HepG2 (cell line): ENCODE data around the gene PBX4. TPM values are rescaled to one million over a fixed set of nuclear protein-coding genes. Genes with fewer than 3 reads are reported as not detected.

Experiments
- ISX ChIP-seq: sonication (generic); formaldehyde crosslinking; conservative IDR thresholded peaks from 2 replicates; pipeline ENCODE4 v1.5.0; 2020; ENCODE audit warnings: missing genetic modification reagents
- KMT2B ChIP-seq: IDR thresholded peaks from 2 replicates; pipeline ENCODE4 v1.6.1; 2016; ENCODE audit warnings: missing genetic modification reagents, missing compliant biosample characterization
- PHF8 ChIP-seq: sonication (generic); formaldehyde crosslinking; IDR thresholded peaks from 2 replicates; pipeline ENCODE4 v1.5.0; 2020; ENCODE audit warnings: missing genetic modification reagents
- RCOR2 ChIP-seq: IDR thresholded peaks from 2 replicates; pipeline ENCODE4 v1.6.1; 2016; ENCODE audit warnings: missing biosample characterization, missing genetic modification reagents
- REPIN1 ChIP-seq: sonication (generic); formaldehyde crosslinking; IDR thresholded peaks from 2 replicates; pipeline ENCODE4 v1.8.0; 2022; ENCODE audit warnings: missing genetic modification reagents, low read depth, mild to moderate bottlenecking, borderline replicate concordance
- SMC3 ChIP-seq: IDR thresholded peaks from 2 replicates; pipeline ENCODE4 v1.6.1; 2011; ENCODE audit warnings: low read length, improper control_type of control experiment
- SRSF4 ChIP-seq: fragments of 200-400 bp; formaldehyde crosslinking; IDR thresholded peaks from one replicate; pipeline ENCODE4 v1.6.1; 2018; ENCODE audit warnings: mild to moderate bottlenecking, low read depth, low read length, moderate library complexity; ENCODE audit not compliant: poor library complexity, severe bottlenecking
- ZBTB7A ChIP-seq: sonication (generic); formaldehyde crosslinking; IDR thresholded peaks from 2 replicates; pipeline ENCODE4 v1.8.0; 2022; ENCODE audit warnings: mild to moderate bottlenecking, missing genetic modification reagents
- ZMYM4 ChIP-seq: sonication (generic); formaldehyde crosslinking; IDR thresholded peaks from 2 replicates; pipeline ENCODE4 v1.8.1; 2023; ENCODE audit warnings: mild to moderate bottlenecking, missing genetic modification reagents
- ZNF234 ChIP-seq: sonication (generic); formaldehyde crosslinking; conservative IDR thresholded peaks from 2 replicates; pipeline ENCODE4 v1.5.1; 2020; ENCODE audit warnings: mild to moderate bottlenecking, missing genetic modification reagents
- ZNF3 ChIP-seq: IDR thresholded peaks from 2 replicates; pipeline ENCODE4 v1.7.0; 2017; ENCODE audit warnings: inconsistent platforms
- ZNF44 ChIP-seq: sonication (generic); formaldehyde crosslinking; IDR thresholded peaks from 2 replicates; pipeline ENCODE4 v1.5.1; 2020; ENCODE audit warnings: mild to moderate bottlenecking, missing genetic modification reagents
- ZNF468 ChIP-seq: sonication (generic); formaldehyde crosslinking; IDR thresholded peaks from 2 replicates; pipeline ENCODE4 v1.8.0; 2022; ENCODE audit warnings: mild to moderate bottlenecking, moderate library complexity, missing genetic modification reagents
- polyA plus RNA-seq, 8 experiments: library from polyadenylated mRNA; depleted of rRNA in 3 of 8; stranded (reverse) in 7 of 8; unstranded in 1 of 8; fragments of >200 nt; fragmentation: Illumina TruSeq in 4 of 8; extraction: Trizol in 4 of 8; gene quantifications; 2 replicates each; pipeline versions ENCODE4 v1.2.1 to v1.2.3, GENCODE V29; 2011 to 2016; ENCODE audit warnings: low read depth in 4 of 8, missing spikeins in 1 of 8, mixed read lengths in 1 of 8; ENCODE audit not compliant: insufficient read depth in 1 of 8
- total RNA-seq, 5 experiments: library from RNA; depleted of rRNA; stranded (reverse); fragments of >200 nt; fragmentation: Illumina TruSeq; extraction: Trizol; gene quantifications; 2 replicates each; pipeline ENCODE4 v1.2.3, GENCODE V29; 2016; ENCODE audit warnings: low read depth in 1 of 5
- TF ChIP-seq, protein P1 (sequence below): IDR thresholded peaks from 2 replicates; pipeline ENCODE4 v1.6.1; 2016; ENCODE audit warnings: low read depth, control low read depth
- TF ChIP-seq, protein P2 (sequence below): sonication (generic); formaldehyde crosslinking; IDR thresholded peaks from 2 replicates; pipeline ENCODE4 v1.5.1; 2020; ENCODE audit warnings: mild to moderate bottlenecking, missing genetic modification reagents, moderate library complexity
- TF ChIP-seq, protein P3 (sequence below): sonication (generic); formaldehyde crosslinking; conservative IDR thresholded peaks from 2 replicates; pipeline ENCODE4 v1.4.0; 2020; ENCODE audit warnings: missing genetic modification reagents
- TF ChIP-seq, protein P4 (sequence below): fragments of 450-650 bp; IDR thresholded peaks from 2 replicates; pipeline ENCODE4 v1.6.1; 2017
- TF ChIP-seq, protein P5 (sequence below): sonication (generic); formaldehyde crosslinking; IDR thresholded peaks from 2 replicates; pipeline ENCODE4 v1.4.0; 2020; ENCODE audit warnings: missing genetic modification reagents, borderline replicate concordance

The PBX4 gene
- total and polyA plus RNA-seq, 2 of the 13 experiments (the other 11 are each of a cell fraction or from before 2014, with no cell fraction given) = not detected

DNA sequence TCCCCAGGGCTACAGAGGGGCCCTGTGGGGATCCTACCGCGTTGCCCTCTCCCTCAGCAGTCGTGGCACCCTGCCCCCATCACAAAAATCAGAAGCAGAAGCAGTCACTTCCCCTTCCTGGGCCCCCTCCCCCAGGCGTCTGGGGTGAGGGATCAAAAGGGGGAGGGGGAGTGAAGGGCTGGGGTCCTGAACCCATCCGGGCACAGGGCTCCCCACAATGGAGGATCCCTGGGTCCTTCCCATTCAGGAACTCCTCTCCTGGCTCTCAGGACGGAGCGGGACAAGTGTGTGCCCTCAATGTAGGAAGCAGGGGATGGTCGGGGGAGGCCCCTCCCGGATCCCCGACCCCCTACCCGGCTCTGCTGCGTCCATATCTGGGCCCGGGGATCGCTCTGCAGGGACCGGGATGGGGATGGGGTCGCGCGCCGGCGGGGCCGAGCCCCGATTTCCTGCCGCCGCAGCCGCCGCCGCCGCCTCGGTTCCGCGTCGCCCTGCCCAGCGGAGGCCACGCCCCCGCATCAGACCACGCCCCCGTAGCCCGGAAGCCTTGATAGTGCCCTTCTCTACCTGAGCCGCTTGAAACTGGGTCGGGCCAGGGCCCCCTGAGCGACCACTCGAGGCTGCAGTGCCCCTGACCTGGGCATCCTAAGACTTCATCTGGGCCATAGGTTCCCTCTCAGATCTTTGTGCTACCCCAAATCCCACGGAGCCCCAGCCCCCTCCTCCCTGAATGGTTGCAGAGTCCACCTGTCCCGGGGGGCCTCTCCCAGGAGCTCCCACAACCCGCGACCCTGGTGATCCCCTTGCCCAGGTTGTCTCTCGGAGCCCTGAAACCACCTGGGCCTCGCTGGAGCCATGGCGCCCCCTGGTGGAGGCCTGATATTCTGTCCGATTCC lies 24.9 kb upstream of the PBX4 start, which contains the start of gene GMIP (continued):
- TF ChIP-seq ZBTB7A (CRISPR knock-in tag) (peak; percentile 57; the same call in 1 of the 2 replicates), ZMYM4 (CRISPR knock-in tag) (no peak), PHF8 (CRISPR knock-in tag) (peak; percentile 54; the same call in 1 of the 2 replicates), SMC3 (peak; percentile 63), SRSF4 (no peak), ZNF468 (no peak), ISX (no peak), ZNF44 (CRISPR knock-in tag) (no peak), ZNF3 (CRISPR knock-in tag) (no peak), KMT2B (CRISPR knock-in tag) (no peak), ZNF234 (no peak), REPIN1 (CRISPR knock-in tag) (no peak), RCOR2 (CRISPR knock-in tag) (no peak)
- TF ChIP-seq, protein P1, sequence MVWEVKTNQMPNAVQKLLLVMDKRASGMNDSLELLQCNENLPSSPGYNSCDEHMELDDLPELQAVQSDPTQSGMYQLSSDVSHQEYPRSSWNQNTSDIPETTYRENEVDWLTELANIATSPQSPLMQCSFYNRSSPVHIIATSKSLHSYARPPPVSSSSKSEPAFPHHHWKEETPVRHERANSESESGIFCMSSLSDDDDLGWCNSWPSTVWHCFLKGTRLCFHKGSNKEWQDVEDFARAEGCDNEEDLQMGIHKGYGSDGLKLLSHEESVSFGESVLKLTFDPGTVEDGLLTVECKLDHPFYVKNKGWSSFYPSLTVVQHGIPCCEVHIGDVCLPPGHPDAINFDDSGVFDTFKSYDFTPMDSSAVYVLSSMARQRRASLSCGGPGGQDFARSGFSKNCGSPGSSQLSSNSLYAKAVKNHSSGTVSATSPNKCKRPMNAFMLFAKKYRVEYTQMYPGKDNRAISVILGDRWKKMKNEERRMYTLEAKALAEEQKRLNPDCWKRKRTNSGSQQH (CRISPR knock-in tag) = no peak
- TF ChIP-seq, protein P2, sequence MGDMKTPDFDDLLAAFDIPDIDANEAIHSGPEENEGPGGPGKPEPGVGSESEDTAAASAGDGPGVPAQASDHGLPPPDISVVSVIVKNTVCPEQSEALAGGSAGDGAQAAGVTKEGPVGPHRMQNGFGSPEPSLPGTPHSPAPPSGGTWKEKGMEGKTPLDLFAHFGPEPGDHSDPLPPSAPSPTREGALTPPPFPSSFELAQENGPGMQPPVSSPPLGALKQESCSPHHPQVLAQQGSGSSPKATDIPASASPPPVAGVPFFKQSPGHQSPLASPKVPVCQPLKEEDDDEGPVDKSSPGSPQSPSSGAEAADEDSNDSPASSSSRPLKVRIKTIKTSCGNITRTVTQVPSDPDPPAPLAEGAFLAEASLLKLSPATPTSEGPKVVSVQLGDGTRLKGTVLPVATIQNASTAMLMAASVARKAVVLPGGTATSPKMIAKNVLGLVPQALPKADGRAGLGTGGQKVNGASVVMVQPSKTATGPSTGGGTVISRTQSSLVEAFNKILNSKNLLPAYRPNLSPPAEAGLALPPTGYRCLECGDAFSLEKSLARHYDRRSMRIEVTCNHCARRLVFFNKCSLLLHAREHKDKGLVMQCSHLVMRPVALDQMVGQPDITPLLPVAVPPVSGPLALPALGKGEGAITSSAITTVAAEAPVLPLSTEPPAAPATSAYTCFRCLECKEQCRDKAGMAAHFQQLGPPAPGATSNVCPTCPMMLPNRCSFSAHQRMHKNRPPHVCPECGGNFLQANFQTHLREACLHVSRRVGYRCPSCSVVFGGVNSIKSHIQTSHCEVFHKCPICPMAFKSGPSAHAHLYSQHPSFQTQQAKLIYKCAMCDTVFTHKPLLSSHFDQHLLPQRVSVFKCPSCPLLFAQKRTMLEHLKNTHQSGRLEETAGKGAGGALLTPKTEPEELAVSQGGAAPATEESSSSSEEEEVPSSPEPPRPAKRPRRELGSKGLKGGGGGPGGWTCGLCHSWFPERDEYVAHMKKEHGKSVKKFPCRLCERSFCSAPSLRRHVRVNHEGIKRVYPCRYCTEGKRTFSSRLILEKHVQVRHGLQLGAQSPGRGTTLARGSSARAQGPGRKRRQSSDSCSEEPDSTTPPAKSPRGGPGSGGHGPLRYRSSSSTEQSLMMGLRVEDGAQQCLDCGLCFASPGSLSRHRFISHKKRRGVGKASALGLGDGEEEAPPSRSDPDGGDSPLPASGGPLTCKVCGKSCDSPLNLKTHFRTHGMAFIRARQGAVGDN (CRISPR knock-in tag) = peak; percentile 57; the same call in 1 of the 2 replicates
- TF ChIP-seq, protein P3, sequence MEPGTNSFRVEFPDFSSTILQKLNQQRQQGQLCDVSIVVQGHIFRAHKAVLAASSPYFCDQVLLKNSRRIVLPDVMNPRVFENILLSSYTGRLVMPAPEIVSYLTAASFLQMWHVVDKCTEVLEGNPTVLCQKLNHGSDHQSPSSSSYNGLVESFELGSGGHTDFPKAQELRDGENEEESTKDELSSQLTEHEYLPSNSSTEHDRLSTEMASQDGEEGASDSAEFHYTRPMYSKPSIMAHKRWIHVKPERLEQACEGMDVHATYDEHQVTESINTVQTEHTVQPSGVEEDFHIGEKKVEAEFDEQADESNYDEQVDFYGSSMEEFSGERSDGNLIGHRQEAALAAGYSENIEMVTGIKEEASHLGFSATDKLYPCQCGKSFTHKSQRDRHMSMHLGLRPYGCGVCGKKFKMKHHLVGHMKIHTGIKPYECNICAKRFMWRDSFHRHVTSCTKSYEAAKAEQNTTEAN = 0 out of 2 replicates have a peak, but pooled peaks have one; percentile 35
- TF ChIP-seq, protein P4, sequence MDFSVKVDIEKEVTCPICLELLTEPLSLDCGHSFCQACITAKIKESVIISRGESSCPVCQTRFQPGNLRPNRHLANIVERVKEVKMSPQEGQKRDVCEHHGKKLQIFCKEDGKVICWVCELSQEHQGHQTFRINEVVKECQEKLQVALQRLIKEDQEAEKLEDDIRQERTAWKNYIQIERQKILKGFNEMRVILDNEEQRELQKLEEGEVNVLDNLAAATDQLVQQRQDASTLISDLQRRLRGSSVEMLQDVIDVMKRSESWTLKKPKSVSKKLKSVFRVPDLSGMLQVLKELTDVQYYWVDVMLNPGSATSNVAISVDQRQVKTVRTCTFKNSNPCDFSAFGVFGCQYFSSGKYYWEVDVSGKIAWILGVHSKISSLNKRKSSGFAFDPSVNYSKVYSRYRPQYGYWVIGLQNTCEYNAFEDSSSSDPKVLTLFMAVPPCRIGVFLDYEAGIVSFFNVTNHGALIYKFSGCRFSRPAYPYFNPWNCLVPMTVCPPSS = no peak
- TF ChIP-seq, protein P5, sequence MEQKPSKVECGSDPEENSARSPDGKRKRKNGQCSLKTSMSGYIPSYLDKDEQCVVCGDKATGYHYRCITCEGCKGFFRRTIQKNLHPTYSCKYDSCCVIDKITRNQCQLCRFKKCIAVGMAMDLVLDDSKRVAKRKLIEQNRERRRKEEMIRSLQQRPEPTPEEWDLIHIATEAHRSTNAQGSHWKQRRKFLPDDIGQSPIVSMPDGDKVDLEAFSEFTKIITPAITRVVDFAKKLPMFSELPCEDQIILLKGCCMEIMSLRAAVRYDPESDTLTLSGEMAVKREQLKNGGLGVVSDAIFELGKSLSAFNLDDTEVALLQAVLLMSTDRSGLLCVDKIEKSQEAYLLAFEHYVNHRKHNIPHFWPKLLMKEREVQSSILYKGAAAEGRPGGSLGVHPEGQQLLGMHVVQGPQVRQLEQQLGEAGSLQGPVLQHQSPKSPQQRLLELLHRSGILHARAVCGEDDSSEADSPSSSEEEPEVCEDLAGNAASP (CRISPR knock-in tag) = no peak
